ENCODE results near the gene UCN2. TPM values are rescaled to one million over a fixed set of nuclear protein-coding genes. Genes with fewer than 3 reads are reported as not detected.

UCN2 gene
- total RNA-seq, 1 experiment from 2014 or later, result 14.9 TPM

GRCh38 chr3:48567090-48567489 is 3.5 kb upstream of the UCN2 start:
- in situ Hi-C loops (cut with HindIII; ENCODE audit: low pct_unique_long_range_greater_than_20kb, low sequenced_read_pairs), result no loop called here
- no peak for DNase-seq (ENCODE audit: low read depth, low spot score)

DNA sequence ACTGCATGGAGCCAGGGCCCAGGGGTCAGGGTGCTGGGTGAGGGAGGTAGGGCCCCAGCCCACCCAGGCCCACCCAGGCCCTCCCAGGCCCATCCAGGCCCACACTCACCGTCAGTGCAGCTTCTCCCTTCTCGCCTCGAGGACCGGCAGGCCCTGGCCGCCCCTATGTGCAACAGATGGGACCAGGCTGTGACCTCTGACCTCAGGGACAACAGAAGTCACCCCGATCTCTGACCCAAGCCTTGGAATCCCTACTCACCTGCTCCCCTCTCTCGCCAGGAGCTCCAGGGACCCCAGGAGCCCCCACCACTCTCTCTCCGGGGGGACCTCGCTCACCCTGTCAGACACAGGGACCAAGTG is 2.8 kb upstream of the UCN2 start:
- in situ Hi-C loops (cut with HindIII; ENCODE audit: low pct_unique_long_range_greater_than_20kb, low sequenced_read_pairs), result no loop called here

GRCh38 chr3:48565591-48566400 is 2.2 kb upstream of the UCN2 start:
- DNase-seq (ENCODE audit: low read depth, low spot score), result no peak
- in situ Hi-C loops (cut with HindIII; ENCODE audit: low pct_unique_long_range_greater_than_20kb, low sequenced_read_pairs), result no loop called here

More for the DNA sequence above, 2.8 kb upstream of the UCN2 start:
- no peak for DNase-seq (ENCODE audit: low read depth, low spot score)

- in situ Hi-C loops (cut with HindIII; ENCODE audit: low pct_unique_long_range_greater_than_20kb, low sequenced_read_pairs), result no loop called here
- no peak for DNase-seq (ENCODE audit: low read depth, low spot score)
These were observed 1.6 kb upstream of the UCN2 start for GRCh38 chr3:48565186-48565585.

DNA sequence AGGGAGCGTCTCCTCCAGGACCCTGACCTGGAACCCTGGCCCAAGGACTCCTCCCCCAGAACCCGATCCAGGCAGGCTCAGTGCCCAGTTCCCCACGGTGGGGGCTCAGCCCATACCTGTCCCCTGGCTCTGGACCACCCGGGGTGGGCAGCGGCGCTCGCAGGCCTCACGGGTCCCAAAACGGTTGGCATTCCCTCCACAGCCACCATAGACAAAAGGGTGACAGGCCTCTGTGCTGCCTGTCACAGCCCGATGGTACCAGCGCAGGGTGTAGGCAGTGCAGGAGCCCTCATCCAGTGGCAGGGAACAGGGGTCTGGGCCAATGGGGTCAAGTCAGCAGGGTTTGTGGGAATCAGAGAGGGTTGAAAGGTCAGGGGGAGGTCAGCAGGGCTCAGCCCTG is 1.1 kb upstream of the UCN2 start:
- in situ Hi-C loops (cut with HindIII; ENCODE audit: low pct_unique_long_range_greater_than_20kb, low sequenced_read_pairs), result no loop called here
- no peak for DNase-seq (ENCODE audit: low read depth, low spot score)

- peak; percentile 92 for DNase-seq (ENCODE audit: low read depth, low spot score)
These were observed 441 bp upstream of the UCN2 start for GRCh38 chr3:48564022-48564421.

GRCh38 chr3:48562367-48563095 is 1.1 kb downstream of the UCN2 start:
- DNase-seq (ENCODE audit: low read depth, low spot score), result no peak

More at GRCh38 chr3:48564022-48564421, 441 bp upstream of the UCN2 start:
- in situ Hi-C loops (cut with HindIII; ENCODE audit: low pct_unique_long_range_greater_than_20kb, low sequenced_read_pairs), result no loop called here

GRCh38 chr3:48561045-48561736 is 2.4 kb downstream of the UCN2 start:
- in situ Hi-C loops (cut with HindIII; ENCODE audit: low pct_unique_long_range_greater_than_20kb, low sequenced_read_pairs), result no loop called here
- DNase-seq (ENCODE audit: low read depth, low spot score), result peak; percentile 77

More at GRCh38 chr3:48562367-48563095, 1.1 kb downstream of the UCN2 start:
- in situ Hi-C loops (cut with HindIII; ENCODE audit: low pct_unique_long_range_greater_than_20kb, low sequenced_read_pairs), result no loop called here

DNA sequence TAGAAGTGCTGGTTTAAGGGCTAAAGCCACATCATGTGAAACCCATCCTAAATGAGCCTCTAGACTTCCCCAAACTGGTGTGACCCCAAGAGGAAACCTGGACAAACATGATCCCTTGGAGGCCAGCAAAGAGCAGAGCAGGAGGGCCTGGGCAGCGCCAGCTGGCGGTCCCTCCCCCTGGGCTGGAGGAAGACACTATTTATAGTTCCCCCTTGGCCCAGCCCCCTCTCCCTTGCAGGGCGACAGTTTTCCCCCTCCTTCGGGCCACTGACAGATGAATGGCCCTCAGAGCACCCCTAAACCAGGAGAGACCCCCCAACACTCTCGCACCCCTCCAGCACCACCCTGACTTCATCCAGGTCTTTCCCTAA is 2.9 kb downstream of the UCN2 start:
- DNase-seq (ENCODE audit: low read depth, low spot score), result no peak
- in situ Hi-C loops (cut with HindIII; ENCODE audit: low pct_unique_long_range_greater_than_20kb, low sequenced_read_pairs), result no loop called here

DNA sequence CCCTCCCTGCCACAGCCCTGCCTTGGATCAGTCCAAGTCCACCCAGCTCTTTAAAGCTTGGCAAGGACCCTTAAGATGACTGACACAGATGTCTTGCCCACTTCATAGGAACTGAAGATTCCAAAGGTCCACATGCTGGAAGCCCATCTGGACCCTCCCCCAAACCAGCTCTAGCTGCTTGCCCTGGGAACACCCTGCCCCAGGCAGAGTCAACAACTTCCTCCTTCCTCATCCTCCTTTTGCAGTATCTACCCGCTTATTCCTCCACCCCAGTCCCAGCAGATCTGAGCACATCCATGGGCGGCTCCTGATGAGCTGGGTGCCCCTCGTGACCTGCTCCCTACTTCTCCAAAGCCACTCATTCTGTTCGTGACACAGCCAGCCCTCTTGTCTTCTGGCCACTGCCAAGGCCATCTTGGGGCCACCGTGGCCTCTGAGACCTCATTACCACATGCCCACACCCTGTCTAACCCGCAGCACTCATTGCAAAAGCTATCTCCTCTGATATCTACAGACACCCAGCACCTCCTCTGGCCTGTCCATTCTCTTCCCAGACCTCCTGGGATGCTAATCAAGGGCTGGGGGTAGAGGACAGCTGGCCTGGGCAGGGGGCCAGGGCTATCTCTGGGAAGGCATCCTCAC is 5.0 kb downstream of the UCN2 start:
- DNase-seq (ENCODE audit: low read depth, low spot score), result no peak
- in situ Hi-C loops (cut with HindIII; ENCODE audit: low pct_unique_long_range_greater_than_20kb, low sequenced_read_pairs), result no loop called here

DNA sequence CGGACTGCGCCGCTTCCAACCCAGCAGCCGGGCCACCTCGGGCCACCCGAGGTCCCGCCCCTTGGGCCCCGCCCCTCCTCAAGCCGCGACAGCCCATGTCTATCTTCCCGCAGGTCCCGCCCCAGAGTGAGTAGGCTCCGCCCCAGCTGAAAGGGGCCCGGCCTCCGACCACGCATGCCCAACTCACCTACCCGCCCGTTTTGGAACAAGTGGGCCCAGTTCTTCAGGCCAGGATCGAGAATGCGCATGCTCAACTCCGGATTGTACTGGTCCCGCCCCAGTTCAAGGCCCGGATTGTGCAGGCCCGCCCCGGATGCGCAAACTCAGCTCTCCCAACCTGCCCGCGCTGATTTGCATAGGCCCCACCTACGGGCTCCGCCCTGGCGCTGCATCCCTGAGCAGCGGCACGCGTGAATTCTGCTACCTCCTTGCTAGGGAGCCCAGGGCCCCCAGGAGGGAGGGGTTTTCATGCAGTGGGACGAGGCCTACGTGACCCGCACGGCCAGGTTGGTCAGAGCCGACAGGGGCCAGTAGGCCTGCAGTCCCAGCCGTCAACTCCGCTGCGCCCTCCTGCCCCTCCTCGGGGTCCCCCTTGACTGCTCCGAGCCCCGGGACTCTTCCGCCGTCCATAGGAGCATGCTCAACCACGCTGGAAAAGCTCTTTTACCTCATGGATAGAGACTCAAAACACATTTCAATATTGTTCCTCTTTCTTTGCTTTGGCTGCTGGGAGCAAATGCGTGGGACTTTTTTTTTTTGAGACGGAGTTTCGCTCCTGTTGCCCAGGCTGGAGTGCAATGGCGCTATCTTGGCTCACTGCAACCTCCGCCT is 6.6 kb downstream of the UCN2 start, which contains the start of gene PFKFB4:
TSS of gene PFKFB4 (minus strand) at position 8 of the 831 bp plus-strand sequence. CDS start 26 bp downstream, outside the sequence.
- DNase-seq (ENCODE audit: low read depth, low spot score), result peak; percentile 99
- in situ Hi-C loops (cut with HindIII; ENCODE audit: low pct_unique_long_range_greater_than_20kb, low sequenced_read_pairs), result no loop called here

GRCh38 chr3:48555949-48556795 is 7.4 kb downstream of the UCN2 start:
- in situ Hi-C loops (cut with HindIII; ENCODE audit: low pct_unique_long_range_greater_than_20kb, low sequenced_read_pairs), result no loop called here
- DNase-seq (ENCODE audit: low read depth, low spot score), result no peak

GRCh38 chr3:48555231-48555948 is 8.2 kb downstream of the UCN2 start:
- in situ Hi-C loops (cut with HindIII; ENCODE audit: low pct_unique_long_range_greater_than_20kb, low sequenced_read_pairs), result no loop called here
- no peak for DNase-seq (ENCODE audit: low read depth, low spot score)

DNA sequence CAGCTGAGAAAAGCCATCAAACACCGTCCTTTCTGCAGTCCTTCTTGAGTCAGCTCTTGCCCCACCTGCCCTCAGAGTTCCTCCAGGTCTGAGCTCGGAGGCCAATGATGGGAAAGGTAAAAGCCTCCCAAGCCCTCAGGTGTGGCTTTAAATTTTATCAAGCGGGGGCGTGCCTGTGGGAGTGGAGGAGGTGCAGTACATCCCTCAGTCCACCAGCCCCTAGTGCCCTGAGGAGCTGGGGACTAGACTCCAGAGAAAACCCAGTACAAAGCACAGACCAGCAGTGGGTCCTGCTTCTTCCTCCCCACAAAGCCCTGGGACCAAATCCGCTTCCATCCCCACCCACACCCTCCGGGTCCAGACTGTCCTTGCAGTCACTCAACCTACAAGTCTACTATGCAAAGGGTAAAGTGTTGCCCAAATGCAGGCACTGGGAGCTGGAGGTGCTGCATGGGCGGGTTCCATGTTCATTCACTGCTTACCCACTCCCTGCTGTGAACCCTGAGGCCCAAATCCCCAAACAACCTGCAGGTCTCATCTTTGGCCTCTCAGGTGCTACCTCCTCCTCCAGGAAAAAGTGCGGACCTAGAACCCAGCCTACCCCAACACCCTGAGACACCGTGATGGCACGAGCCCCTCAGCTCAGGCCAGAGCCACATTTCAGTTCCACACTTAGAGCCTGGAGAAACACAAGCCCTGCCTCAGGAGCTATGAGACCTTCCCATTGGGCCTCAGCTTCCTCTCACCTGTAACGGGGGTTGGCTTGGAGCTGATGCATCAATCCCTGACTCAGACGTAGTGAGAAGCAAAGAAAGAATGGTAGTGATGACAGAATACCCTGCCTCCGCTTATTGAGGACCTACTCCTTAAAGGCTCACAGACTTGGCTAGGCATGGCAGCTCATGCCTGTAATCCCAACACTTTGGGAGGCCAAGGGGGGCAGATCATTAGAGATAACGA is 9.4 kb downstream of the UCN2 start:
- DNase-seq (ENCODE audit: low read depth, low spot score), result no peak
- in situ Hi-C loops (cut with HindIII; ENCODE audit: low pct_unique_long_range_greater_than_20kb, low sequenced_read_pairs), result no loop called here

- DNase-seq (ENCODE audit: low read depth, low spot score), result no peak
- in situ Hi-C loops (cut with HindIII; ENCODE audit: low pct_unique_long_range_greater_than_20kb, low sequenced_read_pairs), result no loop called here
These were observed 10.2 kb downstream of the UCN2 start for GRCh38 chr3:48553361-48553760.

Measured in SK-MEL-5 (cell line).